ENCODE measurements around the gene PTK6. TPM values are rescaled to one million over a fixed set of nuclear protein-coding genes. Genes with fewer than 3 reads are reported as not detected.

The PTK6 gene
- total and polyA plus RNA-seq, 4 experiments from 2014 or later: 0.31 to 0.59 TPM; not detected in 2

DNA sequence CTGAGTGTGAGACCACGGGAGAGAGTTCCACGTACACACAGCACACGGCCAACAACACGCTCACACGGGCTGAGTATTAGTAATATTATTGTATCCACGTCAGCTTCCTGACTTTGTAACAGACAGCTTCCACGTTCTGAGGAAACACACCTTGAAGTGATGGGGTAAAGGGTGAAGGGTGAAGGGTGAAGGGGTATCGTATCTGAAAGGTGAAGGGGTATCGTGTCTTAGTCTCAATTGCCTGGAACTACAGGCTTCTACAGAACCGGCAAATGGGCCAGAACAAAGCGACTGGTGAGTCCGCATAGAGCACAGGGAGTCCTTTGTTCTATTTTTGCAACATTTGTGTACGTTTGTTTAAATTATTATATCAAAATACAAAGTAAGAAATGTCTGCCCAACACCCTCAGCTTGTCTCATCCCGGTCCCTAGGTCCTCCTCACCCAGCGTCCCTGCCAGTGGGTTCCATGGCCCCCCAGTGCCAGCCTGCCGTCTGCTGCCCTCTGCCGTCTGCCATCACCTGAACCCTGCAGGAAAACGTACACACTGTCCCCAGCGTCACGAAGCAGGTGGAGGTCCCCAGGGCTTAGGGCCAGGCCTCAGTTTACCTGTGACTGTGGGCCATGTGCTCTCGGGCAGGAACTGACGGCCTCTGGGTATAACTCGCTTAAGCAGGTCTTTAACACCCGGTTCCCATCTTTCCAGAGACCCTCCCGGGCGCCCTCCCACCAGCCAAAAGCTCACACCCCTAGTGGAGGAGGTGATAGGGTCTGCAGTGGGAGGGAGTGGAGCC lies 41.2 kb upstream of the PTK6 start:
- Mint-ChIP-seq H3K27me3 (no peaks in the 10 kb centered on the region), H3K4me3 (no peak overlapping the region), H3K9me3 (no peaks in the 10 kb centered on the region), H3K27ac (no peak overlapping the region), H3K36me3 (no peaks in the 10 kb centered on the region), H3K4me1 (peaks cover 1 to 13% (median 6%) of the 10 kb centered on the region in 4 donors)
- no peaks in the 10 kb centered on the region for H3K36me3 ChIP-seq (ENCODE audit: insufficient read depth, low read length)
- H3K4me1 ChIP-seq (ENCODE audit: insufficient read depth, low read length): peaks cover 11% of the 10 kb centered on the region
- no peaks in the 10 kb centered on the region for H3K9me3 ChIP-seq (ENCODE audit: control insufficient read depth in 1 of 2, low read length in 2 of 2)
- no peaks in the 10 kb centered on the region for H3K27me3 ChIP-seq (ENCODE audit: insufficient read depth, low read length)
- intact Hi-C loops (cut with micrococcal nuclease): loop anchor here (1.0 kb wide), 1 partner anchor 40 kb away; no protein-coding TSS in a partner anchor
- POLR2A ChIA-PET (ENCODE audit: partially characterized antibody): no interaction called here
- CTCF ChIA-PET (ENCODE audit: partially characterized antibody): interaction anchor here (1.0 to 1.5 kb wide), 4 partner anchors 27 to 64 kb away, joined by 3 to 5 read pairs (median 3); no protein-coding TSS in a partner anchor
- DNase-seq: no peak
- no peak overlapping the region for H3K4me3 ChIP-seq (ENCODE audit: low read length in 2 of 2)
- H3K27ac ChIP-seq (ENCODE audit: low read depth, low read length): no peak overlapping the region

DNA sequence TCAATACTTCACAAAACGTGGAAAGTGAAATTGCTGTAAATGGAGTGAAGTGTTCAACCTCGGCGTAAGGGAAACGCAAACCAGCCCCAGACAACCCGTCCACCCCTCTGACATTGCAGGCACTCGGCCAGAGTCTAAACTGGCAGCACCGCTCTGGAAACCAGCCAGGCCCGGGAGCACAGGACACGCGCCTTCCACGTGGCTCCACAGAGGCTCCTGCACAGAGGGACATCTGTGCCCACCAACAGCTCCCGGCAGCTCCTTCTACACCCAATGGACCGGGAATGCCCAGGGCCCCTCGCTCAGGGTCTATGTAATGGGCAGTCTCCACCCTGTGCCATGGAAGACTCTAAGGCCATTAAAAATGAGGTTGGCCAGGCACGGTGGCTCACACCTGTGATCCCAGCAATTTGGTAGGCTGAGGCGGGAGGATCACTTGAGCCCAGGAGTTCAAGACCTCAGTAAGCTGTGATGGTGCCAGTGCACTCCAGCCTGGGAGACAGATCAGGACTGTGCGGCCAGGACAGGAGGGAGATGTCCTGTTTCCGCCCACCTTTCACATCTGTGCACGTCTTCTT lies 40.2 kb upstream of the PTK6 start:
- ChIA-PET CTCF (ENCODE audit: partially characterized antibody) (interaction anchor here (1.0 to 1.5 kb wide), 4 partner anchors 26 to 65 kb away, joined by 3 to 5 read pairs (median 3); no protein-coding TSS in a partner anchor), POLR2A (ENCODE audit: partially characterized antibody) (no interaction called here)
- Histone ChIP-seq H3K27ac (ENCODE audit: low read depth, low read length) (no peak overlapping the region), H3K9me3 (ENCODE audit: control insufficient read depth in 1 of 2, low read length in 2 of 2) (no peaks in the 10 kb centered on the region), H3K4me1 (ENCODE audit: insufficient read depth, low read length) (peaks cover 21% of the 10 kb centered on the region), H3K4me3 (ENCODE audit: low read length in 2 of 2) (no peak overlapping the region), H3K36me3 (ENCODE audit: insufficient read depth, low read length) (no peaks in the 10 kb centered on the region), H3K27me3 (ENCODE audit: insufficient read depth, low read length) (no peaks in the 10 kb centered on the region)
- DNase-seq: no peak
- Mint-ChIP-seq H3K4me3 (no peak overlapping the region), H3K27me3 (no peaks in the 10 kb centered on the region), H3K27ac (no peak overlapping the region), H3K9me3 (no peaks in the 10 kb centered on the region), H3K4me1 (peaks cover 1 to 13% (median 6%) of the 10 kb centered on the region in 4 donors), H3K36me3 (no peaks in the 10 kb centered on the region)
- intact Hi-C loops (cut with micrococcal nuclease): no loop called here

DNA sequence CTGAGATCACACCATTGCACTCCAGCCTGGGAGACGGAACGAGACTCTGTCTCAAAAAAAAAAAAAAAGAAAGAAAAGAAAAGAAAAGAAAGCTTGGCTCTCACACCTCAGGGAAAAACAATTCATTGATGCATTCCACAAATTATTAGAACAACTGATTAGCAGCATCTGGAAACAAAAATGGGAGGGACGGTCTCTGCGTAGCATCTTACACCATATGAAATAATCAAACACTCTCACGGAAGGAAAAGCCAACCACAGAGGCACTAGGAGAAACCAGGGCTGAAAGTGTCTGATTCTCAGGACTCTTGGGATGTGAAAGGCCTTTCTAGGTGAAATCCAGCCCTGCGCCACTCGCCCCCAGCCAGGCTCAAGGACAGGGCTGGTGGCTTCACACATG lies 39.1 kb upstream of the PTK6 start:
- peak overlapping the region in 3 of 7 donors; percentile 12 to 54 (median 25) for H3K27ac Mint-ChIP-seq
- DNase-seq: no peak
- Histone ChIP-seq H3K4me1 (ENCODE audit: insufficient read depth, low read length) (peaks cover 21% of the 10 kb centered on the region), H3K27ac (ENCODE audit: low read depth, low read length) (no peak overlapping the region), H3K27me3 (ENCODE audit: insufficient read depth, low read length) (no peaks in the 10 kb centered on the region), H3K36me3 (ENCODE audit: insufficient read depth, low read length) (peaks cover 5% of the 10 kb centered on the region), H3K4me3 (ENCODE audit: low read length in 2 of 2) (no peak overlapping the region), H3K9me3 (ENCODE audit: control insufficient read depth in 1 of 2, low read length in 2 of 2) (no peaks in the 10 kb centered on the region)
- peaks cover 1 to 13% (median 6%) of the 10 kb centered on the region in 4 donors for H3K4me1 Mint-ChIP-seq
- H3K36me3 Mint-ChIP-seq: no peaks in the 10 kb centered on the region
- intact Hi-C loops (cut with micrococcal nuclease): no loop called here
- CTCF ChIA-PET (ENCODE audit: partially characterized antibody): interaction anchor here (1.4 kb wide), 1 partner anchor 65 kb away, joined by 3 read pairs; no protein-coding TSS in a partner anchor
- POLR2A ChIA-PET (ENCODE audit: partially characterized antibody): interaction anchor here (0.6 kb wide), 1 partner anchor 474 kb away, joined by 3 read pairs; no protein-coding TSS in a partner anchor
- no peaks in the 10 kb centered on the region for H3K27me3 Mint-ChIP-seq
- no peaks in the 10 kb centered on the region for H3K9me3 Mint-ChIP-seq
- peak overlapping the region in 4 of 8 donors; percentile 46 to 70 (median 58) for H3K4me3 Mint-ChIP-seq

DNA sequence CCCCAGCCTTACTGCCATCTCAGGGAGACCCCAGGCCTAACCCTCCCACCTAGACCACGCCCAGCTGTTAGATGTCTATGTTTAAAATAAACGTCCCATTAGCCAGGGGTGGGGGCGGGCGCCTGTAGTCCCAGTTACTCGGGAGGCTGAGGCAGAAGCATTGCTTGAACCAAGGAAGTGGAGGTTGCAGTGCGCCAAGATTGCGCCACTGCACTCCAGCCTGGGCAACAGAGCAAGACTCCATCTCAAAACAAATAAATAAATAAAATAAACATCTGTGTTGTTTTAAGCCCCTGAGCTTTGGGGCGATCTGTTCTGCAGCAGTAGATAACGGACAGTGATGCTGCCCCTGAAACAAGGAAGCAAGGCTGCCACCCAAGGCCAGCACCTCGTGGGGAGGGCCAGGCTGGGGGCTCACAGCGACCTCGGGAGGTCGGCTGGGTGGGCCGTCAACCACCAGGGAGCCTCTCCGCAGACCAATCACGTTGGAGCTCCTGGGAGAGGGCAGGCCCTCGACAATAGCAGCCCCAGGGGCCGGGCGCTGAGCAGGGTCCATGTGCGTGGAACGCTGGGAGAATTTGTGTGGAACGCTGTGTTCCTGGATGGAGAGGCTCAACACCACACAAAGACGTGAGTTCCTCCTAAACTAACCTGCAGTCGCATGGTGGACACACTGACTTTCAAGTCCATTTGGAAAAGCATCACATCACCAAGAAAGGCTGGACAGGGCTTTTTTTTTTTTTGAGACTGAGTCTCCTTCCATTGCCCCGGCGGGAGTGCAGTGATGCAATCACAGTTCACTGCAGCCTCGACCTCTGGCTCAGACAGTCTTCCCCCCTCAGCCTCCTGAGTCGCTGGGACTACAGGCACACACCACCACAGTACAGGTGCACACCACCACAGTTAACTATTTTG lies 37.9 kb upstream of the PTK6 start:
- Mint-ChIP-seq H3K9me3 (no peaks in the 10 kb centered on the region), H3K4me3 (peak overlapping the region; percentile 31 to 82 (median 70)), H3K27me3 (no peaks in the 10 kb centered on the region), H3K27ac (peak overlapping the region in 1 of 7 donors; percentile 25), H3K4me1 (peaks cover 0 to 4% (median under 1%) of the 10 kb centered on the region in 4 donors), H3K36me3 (no peaks in the 10 kb centered on the region)
- no peak overlapping the region for H3K27ac ChIP-seq (ENCODE audit: low read depth, low read length)
- ChIA-PET POLR2A (ENCODE audit: partially characterized antibody) (interaction anchor here (0.9 to 2.4 kb wide), 6 partner anchors 55 to 177 kb away, joined by 3 to 8 read pairs (median 4); partner anchors contain the start of gene PPDPF), CTCF (ENCODE audit: partially characterized antibody) (interaction anchor here (2.6 kb wide), 1 partner anchor 37 kb away, joined by 10 read pairs; the partner anchor contains the start of gene PTK6)
- H3K9me3 ChIP-seq (ENCODE audit: control insufficient read depth in 1 of 2, low read length in 2 of 2): no peaks in the 10 kb centered on the region
- peaks cover 5% of the 10 kb centered on the region for H3K36me3 ChIP-seq (ENCODE audit: insufficient read depth, low read length)
- peak in 1 of 5 donors; percentile 31 for DNase-seq
- peak overlapping the region in 1 of 2 donors; percentile 47 for H3K4me3 ChIP-seq (ENCODE audit: low read length in 2 of 2)
- peaks cover 17% of the 10 kb centered on the region for H3K4me1 ChIP-seq (ENCODE audit: insufficient read depth, low read length)
- intact Hi-C loops (cut with micrococcal nuclease): loop anchor here (1.0 kb wide), 1 partner anchor 22 kb away; no protein-coding TSS in a partner anchor
- no peaks in the 10 kb centered on the region for H3K27me3 ChIP-seq (ENCODE audit: insufficient read depth, low read length)

DNA sequence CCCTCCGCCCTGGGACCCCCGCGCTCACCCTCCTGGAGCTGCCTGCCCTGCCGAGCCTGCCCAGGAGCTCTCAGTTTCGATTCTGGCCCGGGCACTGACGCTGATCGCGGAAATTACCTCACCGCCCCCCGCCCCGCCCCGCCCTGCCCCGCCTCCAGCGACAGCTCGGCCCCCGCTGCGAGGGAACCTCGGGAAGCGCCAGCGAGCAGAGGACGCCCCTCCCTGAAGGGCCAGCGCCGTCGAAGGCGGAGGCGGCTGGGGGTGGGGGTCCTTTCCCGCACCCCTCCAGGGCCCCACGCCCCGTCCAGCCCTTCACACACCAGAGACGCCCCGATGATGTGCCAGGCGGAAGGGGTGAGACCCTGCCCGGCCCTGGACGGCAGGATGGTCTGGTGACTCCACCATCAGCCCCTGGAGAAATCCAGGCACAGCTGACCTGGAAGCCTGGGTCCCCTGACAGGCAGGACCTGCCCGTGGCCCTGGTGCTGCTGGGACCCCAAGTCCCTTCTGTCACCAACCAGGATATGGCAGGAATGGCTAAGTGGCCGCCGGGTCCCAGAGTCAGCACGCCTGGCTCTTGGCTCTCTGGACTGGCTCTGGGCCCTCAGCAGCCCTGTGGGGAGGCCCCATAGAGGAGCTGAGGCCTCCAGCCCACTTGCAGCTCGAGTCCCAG lies 37.1 kb upstream of the PTK6 start, which contains the start of gene HELZ2:
Gene HELZ2, minus strand, starts transcription at position 84 of the 673 bp plus-strand sequence. CDS start 1,854 bp downstream, outside the sequence.
- peak within 1 kb of the TSS in 6 of 7 donors; percentile 48 to 83 (median 77) for H3K27ac Mint-ChIP-seq
- CTCF ChIA-PET (ENCODE audit: partially characterized antibody): interaction anchor here (2.6 kb wide), 1 partner anchor 36 kb away, joined by 10 read pairs; the partner anchor contains the start of gene PTK6
- Histone ChIP-seq H3K27ac (ENCODE audit: low read depth, low read length) (peak within 1 kb of the TSS; percentile 70), H3K27me3 (ENCODE audit: insufficient read depth, low read length) (no peaks in the 10 kb centered on the region), H3K36me3 (ENCODE audit: insufficient read depth, low read length) (peaks cover 5% of the 10 kb centered on the region), H3K4me3 (ENCODE audit: low read length in 2 of 2) (peak within 1 kb of the TSS; percentile 65 to 84), H3K4me1 (ENCODE audit: insufficient read depth, low read length) (peaks cover 24% of the 10 kb centered on the region), H3K9me3 (ENCODE audit: control insufficient read depth in 1 of 2, low read length in 2 of 2) (no peaks in the 10 kb centered on the region)
- no peaks in the 10 kb centered on the region for H3K27me3 Mint-ChIP-seq
- intact Hi-C loops (cut with micrococcal nuclease): loop anchor here (1.0 kb wide), 1 partner anchor 21 kb away; no protein-coding TSS in a partner anchor
- DNase-seq: peak; percentile 61 to 74 (median 64)
- POLR2A ChIA-PET (ENCODE audit: partially characterized antibody): interaction anchor here (0.5 to 2.4 kb wide), 14 partner anchors 19 to 291 kb away, joined by 3 to 9 read pairs (median 4); partner anchors contain the start of genes ARFRP1, GMEB2, PPDPF and RTEL1
- H3K4me3 Mint-ChIP-seq: peak within 1 kb of the TSS; percentile 75 to 88 (median 82)
- H3K9me3 Mint-ChIP-seq: no peaks in the 10 kb centered on the region
- H3K4me1 Mint-ChIP-seq: peaks cover under 1 to 6% (median 4%) of the 10 kb centered on the region in 4 donors
- no peaks in the 10 kb centered on the region for H3K36me3 Mint-ChIP-seq

DNA sequence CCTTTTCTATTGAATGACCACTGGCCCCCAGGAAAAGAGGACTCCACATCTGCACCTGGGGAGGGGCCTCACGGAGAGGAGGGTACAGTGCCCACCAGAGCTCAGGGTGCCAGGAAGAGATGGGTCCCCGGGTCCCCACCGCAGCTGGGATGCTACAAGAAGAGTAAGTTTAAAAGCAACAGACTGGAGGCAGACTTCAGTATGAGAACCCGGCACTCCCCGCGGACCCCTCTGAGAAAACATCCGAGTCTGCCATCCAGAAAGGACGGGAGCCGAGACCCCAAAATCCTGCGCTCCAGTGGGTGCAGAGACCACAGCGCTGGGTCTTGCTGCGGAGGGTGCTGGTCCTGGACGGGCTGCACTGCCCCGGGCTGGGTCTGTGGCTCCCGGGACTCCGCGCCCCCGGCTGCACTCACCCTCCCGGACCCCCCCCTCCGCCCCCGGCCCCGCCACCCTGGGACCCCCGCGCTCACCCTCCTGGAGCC lies 36.5 kb upstream of the PTK6 start:
- H3K27ac ChIP-seq (ENCODE audit: low read depth, low read length): peak overlapping the region; percentile 70
- Mint-ChIP-seq H3K27ac (peak overlapping the region in 5 of 7 donors; percentile 48 to 81 (median 74)), H3K4me3 (peak overlapping the region; percentile 75 to 88 (median 82)), H3K27me3 (no peaks in the 10 kb centered on the region), H3K4me1 (peaks cover 3 to 12% (median 8%) of the 10 kb centered on the region in 4 donors), H3K9me3 (no peaks in the 10 kb centered on the region), H3K36me3 (no peaks in the 10 kb centered on the region)
- intact Hi-C loops (cut with micrococcal nuclease): loop anchor here (1.0 kb wide), 1 partner anchor 20 kb away; no protein-coding TSS in a partner anchor
- no peaks in the 10 kb centered on the region for H3K27me3 ChIP-seq (ENCODE audit: insufficient read depth, low read length)
- peak in 1 of 5 donors; percentile 37 for DNase-seq
- peaks cover 30% of the 10 kb centered on the region for H3K4me1 ChIP-seq (ENCODE audit: insufficient read depth, low read length)
- peak overlapping the region; percentile 65 to 84 for H3K4me3 ChIP-seq (ENCODE audit: low read length in 2 of 2)
- H3K9me3 ChIP-seq (ENCODE audit: control insufficient read depth in 1 of 2, low read length in 2 of 2): no peaks in the 10 kb centered on the region
- ChIA-PET CTCF (ENCODE audit: partially characterized antibody) (interaction anchor here (0.7 to 2.6 kb wide), 3 partner anchors 36 to 85 kb away, joined by 3 to 10 read pairs (median 3); partner anchors contain the start of genes PTK6 and RTEL1), POLR2A (ENCODE audit: partially characterized antibody) (interaction anchor here (0.6 to 2.4 kb wide), 14 partner anchors 18 to 400 kb away, joined by 3 to 9 read pairs (median 4); partner anchors contain the start of genes ARFRP1, PPDPF, RTEL1 and SLC2A4RG)
- H3K36me3 ChIP-seq (ENCODE audit: insufficient read depth, low read length): peaks cover 5% of the 10 kb centered on the region
